K562 (cell line): ENCODE data around the gene GARIN5B. TPM values are rescaled to one million over a fixed set of nuclear protein-coding genes. Genes with fewer than 3 reads are reported as not detected.

Source experiments
- C11orf30 ChIP-seq: fragments of 450-650 bp; IDR thresholded peaks from 2 replicates; pipeline ENCODE4 v1.6.1; 2016; ENCODE audit warnings: low read depth, mild to moderate bottlenecking
- CHD2 ChIP-seq: IDR thresholded peaks from 2 replicates; pipeline ENCODE4 v1.6.1; 2011; ENCODE audit warnings: low read depth, low read length
- E2F3 ChIP-seq: fragments of 250-450 bp; sonication (Bioruptor Pico); IDR thresholded peaks from 2 replicates; pipeline ENCODE4 v1.4.0; 2020; ENCODE audit warnings: mild to moderate bottlenecking
- ETV5 ChIP-seq: sonication (generic); formaldehyde crosslinking; IDR thresholded peaks from 2 replicates; pipeline ENCODE4 v1.4.0; 2020; ENCODE audit warnings: low read depth, mild to moderate bottlenecking, missing genetic modification reagents
- FOS ChIP-seq: IDR thresholded peaks from 3 replicates; pipeline ENCODE4 v1.6.1; 2011; ENCODE audit not compliant: insufficient read length; ENCODE audit errors: extremely low read depth
- FOXA3 ChIP-seq, 2 experiments: fragments of 450-650 bp in 1 of 2; sonication (generic) in 1 of 2; formaldehyde crosslinking; IDR thresholded peaks in 1 of 2; conservative IDR thresholded peaks in 1 of 2; 2 replicates each; pipeline versions ENCODE4 v1.4.0 to v1.8.0; 2020 to 2022; ENCODE audit warnings: mild to moderate bottlenecking in 2 of 2, missing genetic modification reagents in 1 of 2
- HDAC1 ChIP-seq, 2 experiments: fragments of 450-650 bp; IDR thresholded peaks; 2 replicates each; pipeline ENCODE4 v1.6.1; 2016 to 2017; ENCODE audit warnings: inconsistent platforms in 1 of 2, mild to moderate bottlenecking in 1 of 2, moderate library complexity in 1 of 2
- HDGF ChIP-seq: fragments of 450-650 bp; IDR thresholded peaks from 2 replicates; pipeline ENCODE4 v1.6.1; 2016
- MBD2 ChIP-seq: sonication (generic); IDR thresholded peaks from 2 replicates; pipeline ENCODE4 v1.6.1; 2016; ENCODE audit warnings: low read depth, borderline replicate concordance
- MCM3 ChIP-seq: fragments of 450-650 bp; IDR thresholded peaks from 2 replicates; pipeline ENCODE4 v1.6.1; 2016
- MTA2 ChIP-seq: fragments of 450-650 bp; IDR thresholded peaks from 2 replicates; pipeline ENCODE4 v1.6.1; 2016; ENCODE audit warnings: low read depth
- PPARD ChIP-seq: fragments of 250-450 bp; sonication (Bioruptor Pico); IDR thresholded peaks from 2 replicates; pipeline ENCODE4 v1.8.0; 2022; ENCODE audit warnings: inconsistent platforms, mild to moderate bottlenecking, moderate library complexity
- PRDM10 ChIP-seq: fragments of 450-650 bp; IDR thresholded peaks from 2 replicates; pipeline ENCODE4 v1.6.1; 2018; ENCODE audit not compliant: partially characterized antibody
- PURB ChIP-seq: sonication (generic); formaldehyde crosslinking; IDR thresholded peaks from 2 replicates; pipeline ENCODE4 v1.9.0; 2021; ENCODE audit warnings: low read depth, mild to moderate bottlenecking, missing genetic modification reagents
- RAD21 ChIP-seq, 2 experiments: fragments of 250-450 bp in 1 of 2; fragments of 450-650 bp in 1 of 2; sonication (Bioruptor Pico) in 1 of 2; formaldehyde crosslinking in 1 of 2; IDR thresholded peaks in 1 of 2; conservative IDR thresholded peaks in 1 of 2; 2 replicates each; pipeline versions ENCODE4 v1.4.0 to v1.8.0; 2020 to 2022; ENCODE audit warnings: mild to moderate bottlenecking in 2 of 2, moderate library complexity in 1 of 2
- RBM39 ChIP-seq: fragments of 200-400 bp; formaldehyde crosslinking; optimal IDR thresholded peaks from 2 replicates; pipeline ENCODE3; 2018; ENCODE audit warnings: low read depth, low read length
- SIRT6 ChIP-seq: IDR thresholded peaks from one replicate; pipeline ENCODE4 v1.6.1; 2012; ENCODE audit warnings: low read depth, mild to moderate bottlenecking, control low read depth, inconsistent platforms, low read length, moderate library complexity
- TRIM24 ChIP-seq, 2 experiments: fragments of 450-650 bp; IDR thresholded peaks; 2 replicates each; pipeline ENCODE4 v1.6.1; 2016
- TSHZ1 ChIP-seq: fragments of 250-450 bp; sonication (Bioruptor Pico); IDR thresholded peaks from 2 replicates; pipeline ENCODE4 v1.4.0; 2020; ENCODE audit warnings: mild to moderate bottlenecking, moderate library complexity
- ZFPM2 ChIP-seq: fragments of 250-450 bp; sonication (Bioruptor Pico); IDR thresholded peaks from 2 replicates; pipeline ENCODE4 v1.5.1; 2022; ENCODE audit warnings: mild to moderate bottlenecking
- ZNF174 ChIP-seq: fragments of 250-450 bp; sonication (Bioruptor Pico); IDR thresholded peaks from 2 replicates; pipeline ENCODE4 v1.4.0; 2020; ENCODE audit warnings: mild to moderate bottlenecking
- ZNF197 ChIP-seq: fragments of 200-800 bp; sonication (Bioruptor generic); IDR thresholded peaks from 2 replicates; pipeline ENCODE4 v1.6.1; 2016; ENCODE audit warnings: low read depth, missing genetic modification characterization, missing compliant biosample characterization
- ZNF316 ChIP-seq: fragments of 450-650 bp; IDR thresholded peaks from 2 replicates; pipeline ENCODE4 v1.6.1; 2016
- ZNF444 ChIP-seq: fragments of 250-450 bp; sonication (Bioruptor Pico); IDR thresholded peaks from 2 replicates; pipeline ENCODE4 v1.4.0; 2020; ENCODE audit warnings: mild to moderate bottlenecking, moderate library complexity
- ZNF830 ChIP-seq: fragments of 250-450 bp; sonication (Bioruptor Pico); IDR thresholded peaks from 2 replicates; pipeline ENCODE4 v1.5.0; 2021; ENCODE audit warnings: mild to moderate bottlenecking
- polyA plus RNA-seq, 8 experiments: library from polyadenylated mRNA; depleted of rRNA in 4 of 8; stranded (reverse) in 5 of 8; unstranded in 3 of 8; fragments of >200 nt; fragmentation: Nextera tagmentation in 2 of 8; fragmentation: Illumina TruSeq in 1 of 8; extraction: Ambion mirVana in 2 of 8; extraction: Trizol in 1 of 8; gene quantifications; 2 replicates each; pipeline versions ENCODE4 v1.2.1 to v1.2.3, GENCODE V29; 2011 to 2014; ENCODE audit warnings: inconsistent platforms in 1 of 8, missing spikeins in 1 of 8
- total RNA-seq, 7 experiments: library from RNA; depleted of rRNA in 6 of 7; stranded (reverse); fragments of >200 nt in 6 of 7; fragmentation: Illumina TruSeq in 2 of 7; extraction: Trizol in 2 of 7; gene quantifications; 2 replicates each; pipeline versions ENCODE4 v1.2.1 to v1.2.3, GENCODE V29; 2011 to 2021; ENCODE audit warnings: low replicate concordance in 1 of 7

Gene GARIN5B
- total and polyA plus RNA-seq, 9 of the 15 experiments (the other 6 are each of a cell fraction or from before 2014, with no cell fraction given), result not detected

GRCh38 chr19:55339105-55339888, 23.8 kb downstream of the GARIN5B start, which contains the start of gene KMT5C (continued):
- no peak for TF ChIP-seq TSHZ1
- no peak for TF ChIP-seq FOXA3 (CRISPR knock-in tag; conservative IDR thresholded peaks at IDR 0.05 in 1 of 2, IDR thresholded peaks at IDR 0.05 in 1 of 2)
- no peak for TF ChIP-seq TRIM24 (IDR thresholded peaks at IDR 0.05)
- no peak for TF ChIP-seq PURB (CRISPR knock-in tag)
- no peak for TF ChIP-seq RBM39
- TF ChIP-seq PRDM10, result peak; percentile 33
- TF ChIP-seq ZNF174 (CRISPR knock-in tag), result no peak
- peak; percentile 89 for TF ChIP-seq CHD2
- TF ChIP-seq ZNF197, result no peak
- TF ChIP-seq ZNF830 (CRISPR knock-in tag), result no peak
- TF ChIP-seq ZNF444, result no peak
- no peak for TF ChIP-seq E2F3 (CRISPR knock-in tag)
- no peak for TF ChIP-seq SIRT6
- no peak for TF ChIP-seq ZNF316
- no peak for TF ChIP-seq HDGF
- peak; percentile 98 for TF ChIP-seq MBD2
- no peak for TF ChIP-seq PPARD (CRISPR knock-in tag)
- TF ChIP-seq MCM3, result no peak
- TF ChIP-seq MTA2, result no peak
- TF ChIP-seq ZFPM2, result no peak
- no peak for TF ChIP-seq RAD21 (CRISPR knock-in tag; conservative IDR thresholded peaks at IDR 0.05 in 1 of 2, IDR thresholded peaks at IDR 0.05 in 1 of 2)
- no peak for TF ChIP-seq ETV5 (CRISPR knock-in tag)
- TF ChIP-seq FOS, result peak; percentile 95
- no peak for TF ChIP-seq HDAC1 (IDR thresholded peaks at IDR 0.05)
- TF ChIP-seq C11orf30, result peak; percentile 69
